Right forelimb (tissue), 1 donor: ENCODE measurements around the gene TRIM24.

ENCODE experiments used
- DNase-seq: peaks from one replicate; pipeline ENCODE4 v3.0.0-alpha.2; 2018

Gene TRIM24

GRCh38 chr7:138542183-138542582 lies 82.1 kb downstream of the TRIM24 start:
- DNase-seq, result no peak

GRCh38 chr7:138543739-138544138 lies 83.7 kb downstream of the TRIM24 start:
- no peak for DNase-seq

GRCh38 chr7:138545123-138545522 lies 85.1 kb downstream of the TRIM24 start:
- DNase-seq, result no peak

- DNase-seq, result no peak
Observed at GRCh38 chr7:138546064-138546619, 86.1 kb downstream of the TRIM24 start.

- DNase-seq, result no peak
Observed at GRCh38 chr7:138546829-138547228, 86.8 kb downstream of the TRIM24 start.

- no peak for DNase-seq
Observed at GRCh38 chr7:138549082-138549481, 89.0 kb downstream of the TRIM24 start.

- DNase-seq, result no peak
Observed at GRCh38 chr7:138550337-138550736, 90.3 kb downstream of the TRIM24 start.

- DNase-seq, result no peak
Observed at GRCh38 chr7:138551102-138551501, 91.0 kb downstream of the TRIM24 start.

- DNase-seq, result no peak
Observed at GRCh38 chr7:138553805-138554204, 93.7 kb downstream of the TRIM24 start.

GRCh38 chr7:138554674-138555073 lies 94.6 kb downstream of the TRIM24 start:
- no peak for DNase-seq

GRCh38 chr7:138555684-138556083 lies 95.6 kb downstream of the TRIM24 start:
- no peak for DNase-seq

GRCh38 chr7:138556771-138557484 lies 96.9 kb downstream of the TRIM24 start:
- DNase-seq, result no peak

- DNase-seq, result no peak
Observed at GRCh38 chr7:138559448-138559847, 99.4 kb downstream of the TRIM24 start.

- no peak for DNase-seq
Observed at GRCh38 chr7:138563808-138564207, 103.7 kb downstream of the TRIM24 start.

- no peak for DNase-seq
Observed at GRCh38 chr7:138564365-138564764, 104.3 kb downstream of the TRIM24 start.

GRCh38 chr7:138565071-138565450 lies 105.0 kb downstream of the TRIM24 start:
- no peak for DNase-seq

GRCh38 chr7:138565451-138566114 lies 105.5 kb downstream of the TRIM24 start:
- no peak for DNase-seq

- DNase-seq, result no peak
Observed at GRCh38 chr7:138568655-138569054, 108.6 kb downstream of the TRIM24 start.

- no peak for DNase-seq
Observed at GRCh38 chr7:138569418-138569817, 109.4 kb downstream of the TRIM24 start.

GRCh38 chr7:138570715-138571114 lies 110.7 kb downstream of the TRIM24 start:
- DNase-seq, result no peak

GRCh38 chr7:138573741-138574140 lies 113.7 kb downstream of the TRIM24 start:
- DNase-seq, result no peak

- DNase-seq, result no peak
Observed at GRCh38 chr7:138575897-138576428, 115.9 kb downstream of the TRIM24 start.

GRCh38 chr7:138579136-138579535 lies 119.1 kb downstream of the TRIM24 start:
- DNase-seq, result no peak

- no peak for DNase-seq
Observed at GRCh38 chr7:138579671-138580070, 119.6 kb downstream of the TRIM24 start.
